GM13976 (cell line): ENCODE results near the gene PTPRE.

Experiments
- DNase-seq: peaks from one replicate; pipeline ENCODE4 v3.0.0; 2012; ENCODE audit warnings: low spot score
- in situ Hi-C: fragments of 300-500 bp; cut with MboI; formaldehyde crosslinking; loops from one replicate; pipeline ENCODE4 v1.12.0; 2022; ENCODE audit warnings: low sequenced_read_pairs, mixed read lengths, inconsistent platforms; ENCODE audit not compliant: unreplicated experiment
- TF ChIP-seq, protein P1 (sequence below): IDR thresholded peaks from 2 replicates; pipeline ENCODE4 v1.5.1; 2012; ENCODE audit warnings: borderline replicate concordance, mild to moderate bottlenecking; ENCODE audit not compliant: insufficient read depth; ENCODE audit errors: extremely low read depth, missing control alignments, control extremely low read depth

Gene PTPRE

DNA sequence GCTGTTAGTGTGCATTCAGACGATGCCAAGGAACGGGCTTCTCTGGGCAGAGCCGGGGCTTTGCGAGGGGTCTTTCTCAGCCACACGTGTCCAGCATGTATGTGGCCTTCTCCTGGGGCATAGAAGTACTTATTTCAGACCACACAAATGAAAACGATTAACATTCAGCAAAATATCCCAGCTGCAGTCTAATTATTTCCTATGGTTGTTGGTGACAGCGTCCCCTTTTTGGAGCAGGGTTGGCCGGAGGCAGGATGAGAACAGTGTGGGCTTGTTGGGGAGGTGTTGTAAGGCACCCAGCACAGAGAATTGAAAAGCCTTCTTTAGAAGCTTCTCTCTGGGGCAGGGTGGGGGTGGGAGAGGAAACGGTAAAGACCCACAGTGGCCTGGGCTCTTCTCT lies 54.2 kb downstream of the PTPRE start:
- DNase-seq, result no peak
- TF ChIP-seq, protein P1, sequence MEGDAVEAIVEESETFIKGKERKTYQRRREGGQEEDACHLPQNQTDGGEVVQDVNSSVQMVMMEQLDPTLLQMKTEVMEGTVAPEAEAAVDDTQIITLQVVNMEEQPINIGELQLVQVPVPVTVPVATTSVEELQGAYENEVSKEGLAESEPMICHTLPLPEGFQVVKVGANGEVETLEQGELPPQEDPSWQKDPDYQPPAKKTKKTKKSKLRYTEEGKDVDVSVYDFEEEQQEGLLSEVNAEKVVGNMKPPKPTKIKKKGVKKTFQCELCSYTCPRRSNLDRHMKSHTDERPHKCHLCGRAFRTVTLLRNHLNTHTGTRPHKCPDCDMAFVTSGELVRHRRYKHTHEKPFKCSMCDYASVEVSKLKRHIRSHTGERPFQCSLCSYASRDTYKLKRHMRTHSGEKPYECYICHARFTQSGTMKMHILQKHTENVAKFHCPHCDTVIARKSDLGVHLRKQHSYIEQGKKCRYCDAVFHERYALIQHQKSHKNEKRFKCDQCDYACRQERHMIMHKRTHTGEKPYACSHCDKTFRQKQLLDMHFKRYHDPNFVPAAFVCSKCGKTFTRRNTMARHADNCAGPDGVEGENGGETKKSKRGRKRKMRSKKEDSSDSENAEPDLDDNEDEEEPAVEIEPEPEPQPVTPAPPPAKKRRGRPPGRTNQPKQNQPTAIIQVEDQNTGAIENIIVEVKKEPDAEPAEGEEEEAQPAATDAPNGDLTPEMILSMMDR, result no peak
- in situ Hi-C loops, result no loop called here

- in situ Hi-C loops, result no loop called here
- TF ChIP-seq, protein P1, result no peak
- DNase-seq, result no peak
Observed at GRCh38 chr10:127962205-127962604, 55.3 kb downstream of the PTPRE start.

GRCh38 chr10:127963136-127963535 lies 56.2 kb downstream of the PTPRE start:
- no peak for DNase-seq
- TF ChIP-seq, protein P1, result no peak
- in situ Hi-C loops, result no loop called here

- in situ Hi-C loops, result no loop called here
- no peak for DNase-seq
- TF ChIP-seq, protein P1, result no peak
Observed at GRCh38 chr10:127964621-127965020, 57.7 kb downstream of the PTPRE start.

DNA sequence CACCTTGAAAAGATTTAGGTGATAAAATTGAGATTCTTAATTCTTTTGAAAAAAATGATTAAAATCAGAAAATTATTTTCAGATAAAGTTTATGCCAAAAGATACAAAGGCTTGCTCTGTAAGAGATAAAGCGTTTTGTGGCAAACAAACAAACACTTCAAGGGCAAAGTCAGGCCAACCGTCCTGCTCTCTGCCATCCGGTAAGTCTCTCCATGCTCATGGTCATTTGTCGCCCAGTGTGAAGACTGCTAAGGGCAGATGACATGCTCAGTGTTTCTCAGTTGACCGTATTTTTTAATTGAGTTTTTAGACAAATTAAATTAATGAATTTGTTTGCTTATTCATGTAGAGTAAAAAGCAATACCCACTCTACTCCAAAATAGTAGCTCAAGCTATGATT lies 60.0 kb downstream of the PTPRE start:
- TF ChIP-seq, protein P1, result no peak
- in situ Hi-C loops, result no loop called here
- no peak for DNase-seq

DNA sequence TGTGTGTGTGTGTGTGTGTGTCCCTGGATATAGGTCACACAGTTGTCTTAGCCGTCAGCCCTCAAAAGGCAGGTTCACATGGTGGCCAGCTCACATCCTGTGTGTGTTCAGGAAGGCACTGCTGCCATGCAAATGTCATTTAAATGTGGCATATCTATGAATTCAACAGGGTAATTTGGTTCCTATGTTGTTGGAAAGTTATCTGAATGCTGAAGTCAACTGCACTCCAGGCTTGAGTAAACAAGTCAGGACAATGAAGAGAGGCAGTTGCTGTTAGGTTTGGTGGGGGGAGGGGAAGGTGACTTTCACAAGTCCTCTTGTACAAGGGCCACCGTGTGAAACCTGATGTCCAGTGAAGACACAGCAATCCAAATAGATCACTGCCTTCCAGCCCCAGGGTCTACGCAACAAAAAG lies 61.1 kb downstream of the PTPRE start:
- in situ Hi-C loops, result no loop called here
- TF ChIP-seq, protein P1, result no peak

GRCh38 chr10:127968659-127969058 lies 61.8 kb downstream of the PTPRE start:
- TF ChIP-seq, protein P1, result no peak
- no peak for DNase-seq
- in situ Hi-C loops, result no loop called here

More for the DNA sequence above, 61.1 kb downstream of the PTPRE start:
- DNase-seq, result no peak
